NOMO-1 treated with dmso at 0.1 percent for 144 hours (cell line): ENCODE data around the gene MRGPRX4.
"Not testable (repeated sequence)": the region's sequence is repeated elsewhere in the genome, so short reads cannot be mapped to it uniquely, and the experiment has no call there.

Experiments
- DNase-seq: peaks from one replicate; lab custom pipeline; 2025; ENCODE audit not compliant: unreplicated experiment; lab: John Stamatoyannopoulos, UW

Gene MRGPRX4

GRCh38 chr11:18172666-18173065, at the start of gene MRGPRX4:
Gene MRGPRX4, plus strand, starts transcription at chr11:18172837. Its CDS starts 420 bp downstream, at chr11:18173257.
- no peak for DNase-seq

GRCh38 chr11:18131115-18131514, 41.5 kb upstream of the MRGPRX4 start:
- DNase-seq: not testable (repeated sequence)

- no peak for DNase-seq
Observed at GRCh38 chr11:18132341-18132740, 40.3 kb upstream of the MRGPRX4 start, which contains the start of gene MRGPRX3. Gene MRGPRX3, plus strand, starts transcription at chr11:18132571. Its CDS starts 4,632 bp downstream, at chr11:18137203.

- DNase-seq: no peak
Observed at GRCh38 chr11:18135308-18135707, 37.3 kb upstream of the MRGPRX4 start.

- no peak for DNase-seq
Observed at GRCh38 chr11:18137186-18137800, 35.3 kb upstream of the MRGPRX4 start.

GRCh38 chr11:18140145-18140544, 32.5 kb upstream of the MRGPRX4 start:
- no peak for DNase-seq

DNA sequence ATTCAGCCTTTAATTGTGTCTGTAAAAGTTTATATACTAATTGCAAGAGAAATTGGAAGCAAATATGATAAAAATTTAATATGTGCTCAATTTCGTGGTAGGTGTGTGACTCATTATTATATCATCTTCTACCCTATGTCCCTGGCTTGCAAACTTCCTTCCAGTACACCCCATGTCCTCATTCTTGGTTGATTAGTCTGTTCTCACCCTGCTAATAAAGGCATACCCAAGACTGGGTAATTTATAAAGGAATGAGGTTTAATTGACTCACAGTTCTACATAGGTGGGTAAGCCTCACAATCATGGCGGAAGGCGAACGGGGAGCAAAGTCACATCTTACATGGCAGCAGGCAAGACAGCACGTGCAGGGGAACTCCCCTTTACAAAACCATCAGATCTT, 28.4 kb upstream of the MRGPRX4 start:
- DNase-seq: no peak

GRCh38 chr11:18145025-18145424, 27.6 kb upstream of the MRGPRX4 start:
- no peak for DNase-seq

- no peak for DNase-seq
Observed at GRCh38 chr11:18145837-18146236, 26.8 kb upstream of the MRGPRX4 start.

DNA sequence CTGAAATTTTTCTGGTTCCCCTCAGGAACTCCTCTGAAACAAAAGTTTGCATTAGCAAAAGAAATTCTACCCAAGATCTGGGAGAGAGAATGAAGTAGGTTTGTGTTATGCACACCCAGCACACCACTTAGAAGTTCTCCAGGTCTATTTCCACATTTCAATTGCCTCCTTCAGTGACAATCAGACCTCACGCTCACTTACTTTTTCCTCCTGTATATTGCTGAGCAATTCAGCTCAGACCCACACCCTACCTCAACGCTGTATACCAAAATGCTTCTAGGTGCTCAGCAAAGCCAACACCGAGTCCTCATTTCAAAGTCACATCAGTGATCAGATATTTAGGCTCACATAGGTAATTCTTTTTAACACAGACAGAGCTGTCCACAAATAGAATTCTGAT, 21.1 kb upstream of the MRGPRX4 start:
- no peak for DNase-seq

DNA sequence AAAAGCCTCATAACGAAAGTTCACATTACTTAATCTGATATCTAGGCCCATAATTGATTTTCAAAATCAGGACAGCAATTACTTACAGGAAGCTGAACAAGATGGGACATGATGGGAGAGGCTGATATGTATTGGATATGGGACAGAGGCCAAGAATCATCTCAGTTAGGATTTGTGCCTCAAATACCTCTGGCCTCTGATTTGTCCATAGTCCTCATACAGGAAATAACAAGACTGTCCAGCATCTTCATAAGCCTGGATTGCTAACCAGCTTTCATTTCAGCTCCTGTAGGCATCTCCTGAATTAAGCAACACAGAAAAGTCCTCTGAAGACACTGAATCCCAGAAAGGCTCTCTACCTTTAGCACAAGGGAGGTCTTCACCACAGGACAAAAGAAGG, 4.3 kb upstream of the MRGPRX4 start:
- no peak for DNase-seq

GRCh38 chr11:18171377-18172000, 1.1 kb upstream of the MRGPRX4 start:
- DNase-seq: no peak

DNA sequence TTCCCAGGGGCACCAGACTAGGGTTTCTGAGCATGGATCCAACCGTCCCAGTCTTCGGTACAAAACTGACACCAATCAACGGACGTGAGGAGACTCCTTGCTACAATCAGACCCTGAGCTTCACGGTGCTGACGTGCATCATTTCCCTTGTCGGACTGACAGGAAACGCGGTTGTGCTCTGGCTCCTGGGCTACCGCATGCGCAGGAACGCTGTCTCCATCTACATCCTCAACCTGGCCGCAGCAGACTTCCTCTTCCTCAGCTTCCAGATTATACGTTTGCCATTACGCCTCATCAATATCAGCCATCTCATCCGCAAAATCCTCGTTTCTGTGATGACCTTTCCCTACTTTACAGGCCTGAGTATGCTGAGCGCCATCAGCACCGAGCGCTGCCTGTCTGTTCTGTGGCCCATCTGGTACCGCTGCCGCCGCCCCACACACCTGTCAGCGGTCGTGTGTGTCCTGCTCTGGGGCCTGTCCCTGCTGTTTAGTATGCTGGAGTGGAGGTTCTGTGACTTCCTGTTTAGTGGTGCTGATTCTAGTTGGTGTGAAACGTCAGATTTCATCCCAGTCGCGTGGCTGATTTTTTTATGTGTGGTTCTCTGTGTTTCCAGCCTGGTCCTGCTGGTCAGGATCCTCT, 709 bp downstream of the MRGPRX4 start:
- DNase-seq: no peak

DNA sequence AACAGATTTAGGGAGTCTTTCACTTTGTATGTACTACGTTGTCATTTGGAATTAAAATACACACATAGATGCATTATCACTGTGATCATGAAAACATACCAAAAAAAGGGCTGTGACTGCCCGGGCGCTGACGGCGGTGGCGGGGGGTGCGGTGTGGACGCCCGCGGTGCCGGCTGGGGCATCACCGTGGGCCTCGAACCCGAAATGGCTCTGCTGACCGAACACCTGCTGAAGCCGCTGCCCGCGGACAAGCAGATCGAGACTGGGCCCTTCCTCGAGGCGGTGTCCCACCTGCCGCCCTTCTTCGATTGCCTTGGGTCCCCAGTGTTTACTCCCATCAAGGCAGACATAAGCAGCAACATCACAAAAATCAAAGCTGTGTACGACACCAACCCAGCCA, 16.2 kb downstream of the MRGPRX4 start:
- no peak for DNase-seq

- not testable (repeated sequence) for DNase-seq
Observed at GRCh38 chr11:18189476-18190245, 17.0 kb downstream of the MRGPRX4 start.

DNA sequence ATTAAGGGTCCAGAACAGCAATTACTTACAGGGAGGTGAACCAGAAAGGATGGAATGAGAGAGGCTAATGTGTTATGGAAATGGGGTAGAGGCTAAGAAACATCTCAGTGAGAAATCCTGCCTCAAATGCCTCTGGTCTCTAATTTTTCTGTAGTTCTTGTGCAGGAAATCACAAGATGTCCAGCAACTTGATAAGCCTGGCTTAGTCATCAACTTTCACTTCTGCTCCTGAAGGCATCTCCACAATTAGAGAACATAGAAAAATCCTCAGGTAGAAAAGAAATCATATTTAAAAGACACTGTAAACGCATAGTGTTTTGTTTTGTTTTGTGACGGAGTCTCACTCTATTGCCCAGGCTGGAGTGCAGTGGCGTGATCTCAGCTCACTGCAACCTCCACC, 18.7 kb downstream of the MRGPRX4 start:
- DNase-seq: peak; percentile 53

DNA sequence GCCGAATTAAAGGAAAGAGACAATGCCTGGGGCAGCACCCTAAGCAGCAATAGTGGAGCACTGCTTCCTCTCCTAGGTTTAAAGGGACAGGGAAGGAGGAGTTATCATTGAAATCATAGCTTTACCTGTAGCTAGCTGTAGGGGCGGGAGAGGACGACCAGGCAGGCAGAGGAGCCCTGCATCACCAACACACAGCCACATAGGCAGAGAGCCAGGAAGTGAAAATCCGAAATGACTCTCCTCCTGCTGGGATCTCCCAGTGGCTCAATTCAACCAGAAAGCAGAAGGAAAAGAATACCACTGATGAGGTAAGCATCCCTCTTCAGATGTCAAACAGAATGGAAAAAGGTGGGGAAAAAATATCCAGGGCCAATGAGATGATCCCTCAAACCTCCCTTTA, 20.4 kb downstream of the MRGPRX4 start:
- DNase-seq: no peak

DNA sequence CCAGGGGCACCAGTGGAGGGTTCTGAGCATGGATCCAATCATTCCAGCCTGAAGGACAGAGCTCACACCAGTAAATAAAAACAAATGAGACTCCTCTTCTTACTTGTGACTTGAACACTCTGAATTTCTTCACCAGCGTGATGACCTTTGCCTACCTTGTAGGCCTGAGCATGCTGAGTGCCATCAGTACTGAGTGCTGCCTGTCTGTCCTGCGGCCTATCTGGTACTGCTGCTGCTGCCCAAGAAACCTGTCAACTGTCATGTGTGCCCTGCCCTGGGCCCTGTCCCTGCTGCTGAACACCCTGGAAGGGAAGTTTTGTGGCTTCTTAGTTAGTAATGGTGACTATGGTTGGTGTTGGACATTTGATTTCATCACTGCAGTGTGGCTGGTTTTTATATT, 23.9 kb downstream of the MRGPRX4 start:
- no peak for DNase-seq

DNA sequence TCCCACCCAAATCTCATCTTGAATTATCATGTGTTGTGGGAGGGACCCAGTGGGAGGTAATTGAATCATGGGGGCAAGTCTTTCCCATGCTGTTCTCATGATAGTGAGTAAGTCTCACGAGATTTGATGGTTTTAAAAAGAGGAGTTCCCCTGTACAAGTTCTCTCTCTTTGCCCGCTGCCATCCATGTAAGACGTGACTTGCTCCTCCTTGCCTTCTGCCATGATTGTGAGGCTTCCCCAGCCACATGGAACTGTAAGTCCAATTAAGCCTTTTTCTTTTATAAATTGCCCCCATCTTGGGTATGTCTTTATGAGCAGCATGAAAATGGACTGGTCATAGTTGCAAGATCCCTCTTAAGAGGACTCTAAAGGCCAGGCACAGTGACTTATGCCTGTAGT, 25.1 kb downstream of the MRGPRX4 start:
- not testable (repeated sequence) for DNase-seq

DNA sequence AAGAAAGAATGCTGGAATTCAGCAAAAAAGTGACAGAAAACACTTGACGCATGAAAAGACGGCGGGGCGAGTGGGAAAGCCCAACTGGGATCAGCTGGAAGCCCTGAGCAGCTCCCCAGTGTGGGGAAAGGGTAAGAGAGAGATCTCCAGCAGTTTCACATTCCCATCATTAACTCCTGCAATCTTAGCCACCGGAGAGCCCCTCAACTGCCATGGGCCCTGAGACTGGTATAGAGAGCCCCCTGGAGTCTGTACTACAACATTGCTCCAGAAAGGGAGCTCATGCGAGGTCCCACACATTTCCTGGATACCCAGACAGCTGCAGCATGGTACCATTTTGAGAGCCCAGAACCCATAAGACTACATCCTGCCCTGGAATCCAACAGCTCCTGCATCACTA, 31.1 kb downstream of the MRGPRX4 start:
- no peak for DNase-seq

DNA sequence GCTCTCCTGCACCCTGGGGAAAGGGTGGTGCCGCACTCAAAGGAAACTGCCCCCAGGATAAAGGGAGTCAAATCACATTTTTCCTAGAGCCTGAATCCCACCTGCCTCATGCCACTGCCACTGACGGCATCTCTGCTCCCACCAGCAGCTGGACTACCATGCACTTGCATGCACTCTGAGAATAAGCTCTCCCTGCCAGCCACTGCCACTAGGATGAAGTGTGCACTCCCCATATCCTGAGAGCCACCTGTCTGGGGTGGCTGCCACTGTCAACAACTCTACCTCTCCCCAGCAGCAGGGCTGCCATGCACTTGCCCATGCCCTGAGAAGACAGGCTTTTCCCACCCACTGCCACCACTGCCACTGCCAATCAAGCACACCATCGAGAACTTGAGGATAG, 31.6 kb downstream of the MRGPRX4 start:
- DNase-seq: no peak

- DNase-seq: no peak
Observed at GRCh38 chr11:18204771-18205170, 32.1 kb downstream of the MRGPRX4 start.
